Brain microvascular endothelial cell (primary cell): Measurements from ENCODE around the gene VDAC2.
A peak's percentile ranks its signal among the peaks of the same experiment; 100 is the strongest.
"Not testable (repeated sequence)": the region's sequence is repeated elsewhere in the genome, so short reads cannot be mapped to it uniquely, and the experiment has no call there.

ENCODE experiments used
- DNase-seq: peaks from one replicate; pipeline ENCODE4 v3.0.0-alpha.2; 2020
- H3K27ac ChIP-seq: fragments of 250-450 bp; sonication (Bioruptor Pico); 2 replicates; pipeline ENCODE4 v1.5.1; 2020; ENCODE audit warnings: mild to moderate bottlenecking, moderate library complexity
- H3K27me3 ChIP-seq: fragments of 250-450 bp; sonication (Bioruptor Pico); replicated peaks from 2 replicates; pipeline ENCODE4 v1.5.1; 2020; ENCODE audit warnings: mild to moderate bottlenecking
- H3K36me3 ChIP-seq: fragments of 250-450 bp; sonication (Bioruptor Pico); replicated peaks from 2 replicates; pipeline ENCODE4 v1.5.1; 2020; ENCODE audit warnings: mild to moderate bottlenecking
- H3K4me3 ChIP-seq: 2 replicates; pipeline ENCODE4 v1.5.1; 2011; ENCODE audit warnings: low read depth, mild to moderate bottlenecking, control low read depth, low read length, moderate library complexity
- in situ Hi-C: cut with HindIII; loops from 2 replicates; pipeline ENCODE4 v1.10.0; 2017; ENCODE audit warnings: low sequenced_read_pairs, low pct_ligation_motif_present
- TF ChIP-seq, protein P1 (sequence below): IDR thresholded peaks from 2 replicates; pipeline ENCODE4 v1.5.1; 2011; ENCODE audit warnings: low read depth, mild to moderate bottlenecking, moderate library complexity, low read length, control low read depth, inconsistent platforms; ENCODE audit errors: missing control alignments

The VDAC2 gene

DNA sequence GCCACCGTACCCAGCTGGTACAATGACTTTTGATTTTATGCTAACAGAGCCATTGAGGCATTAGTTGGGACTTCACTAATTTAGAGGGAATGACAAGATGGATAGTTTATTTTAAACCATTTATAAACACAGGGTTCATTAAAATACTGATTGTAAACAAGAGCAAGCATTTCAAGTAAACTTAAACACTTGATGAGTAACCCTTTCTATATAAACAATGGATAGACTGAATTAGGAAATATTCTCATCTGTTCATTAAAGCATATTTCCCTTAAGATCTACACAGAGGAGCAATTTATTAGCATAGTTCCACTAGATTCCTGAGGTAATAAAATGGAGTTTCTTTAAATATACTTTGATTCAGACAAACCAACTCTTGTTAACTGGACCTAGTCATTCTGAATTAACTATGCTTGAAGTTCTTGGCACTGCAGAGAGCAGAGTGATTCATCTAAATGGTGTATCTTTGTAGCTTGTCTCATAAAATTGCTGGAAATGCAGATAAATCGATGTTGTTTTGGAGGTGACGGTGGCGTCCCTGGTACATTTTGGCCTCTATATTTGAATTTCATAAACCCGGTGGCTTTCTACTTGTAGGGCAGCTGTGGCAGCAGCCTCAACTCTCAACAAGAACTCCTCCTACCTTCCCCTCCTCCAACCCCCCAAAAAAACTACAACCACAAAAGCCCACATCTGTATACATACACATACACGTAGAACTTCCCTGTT is 15.4 kb upstream of the VDAC2 start:
- Histone ChIP-seq H3K36me3 (no peaks in the 10 kb centered on the region), H3K4me3 (no peak overlapping the region), H3K27ac (no peak overlapping the region), H3K27me3 (no peaks in the 10 kb centered on the region)
- DNase-seq, result no peak
- in situ Hi-C loops, result no loop called here
- TF ChIP-seq, protein P1, sequence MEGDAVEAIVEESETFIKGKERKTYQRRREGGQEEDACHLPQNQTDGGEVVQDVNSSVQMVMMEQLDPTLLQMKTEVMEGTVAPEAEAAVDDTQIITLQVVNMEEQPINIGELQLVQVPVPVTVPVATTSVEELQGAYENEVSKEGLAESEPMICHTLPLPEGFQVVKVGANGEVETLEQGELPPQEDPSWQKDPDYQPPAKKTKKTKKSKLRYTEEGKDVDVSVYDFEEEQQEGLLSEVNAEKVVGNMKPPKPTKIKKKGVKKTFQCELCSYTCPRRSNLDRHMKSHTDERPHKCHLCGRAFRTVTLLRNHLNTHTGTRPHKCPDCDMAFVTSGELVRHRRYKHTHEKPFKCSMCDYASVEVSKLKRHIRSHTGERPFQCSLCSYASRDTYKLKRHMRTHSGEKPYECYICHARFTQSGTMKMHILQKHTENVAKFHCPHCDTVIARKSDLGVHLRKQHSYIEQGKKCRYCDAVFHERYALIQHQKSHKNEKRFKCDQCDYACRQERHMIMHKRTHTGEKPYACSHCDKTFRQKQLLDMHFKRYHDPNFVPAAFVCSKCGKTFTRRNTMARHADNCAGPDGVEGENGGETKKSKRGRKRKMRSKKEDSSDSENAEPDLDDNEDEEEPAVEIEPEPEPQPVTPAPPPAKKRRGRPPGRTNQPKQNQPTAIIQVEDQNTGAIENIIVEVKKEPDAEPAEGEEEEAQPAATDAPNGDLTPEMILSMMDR, result no peak

DNA sequence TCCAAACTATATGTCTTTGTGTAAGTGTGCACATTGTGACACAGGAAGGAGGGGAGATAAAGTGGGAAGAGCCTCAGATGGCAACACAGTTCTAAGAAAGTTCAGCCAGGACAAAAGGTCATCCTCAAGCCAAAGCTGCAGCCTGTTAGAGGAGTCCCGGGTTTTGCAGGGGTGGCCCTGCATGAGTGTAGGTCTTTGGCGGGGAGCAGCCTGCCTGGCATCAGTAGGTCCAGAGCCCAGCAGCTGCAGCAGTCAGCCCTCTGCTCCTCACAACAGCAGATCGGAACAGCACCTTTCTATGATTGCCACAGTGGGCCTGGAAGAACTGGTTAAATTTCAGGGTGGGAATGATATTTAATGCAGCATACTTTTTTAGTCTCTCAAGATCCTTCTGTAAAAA is 13.5 kb upstream of the VDAC2 start:
- TF ChIP-seq, protein P1, result no peak
- in situ Hi-C loops, result no loop called here
- H3K36me3 ChIP-seq, result no peaks in the 10 kb centered on the region
- no peak overlapping the region for H3K27ac ChIP-seq
- H3K27me3 ChIP-seq, result no peaks in the 10 kb centered on the region
- DNase-seq, result no peak
- no peak overlapping the region for H3K4me3 ChIP-seq

DNA sequence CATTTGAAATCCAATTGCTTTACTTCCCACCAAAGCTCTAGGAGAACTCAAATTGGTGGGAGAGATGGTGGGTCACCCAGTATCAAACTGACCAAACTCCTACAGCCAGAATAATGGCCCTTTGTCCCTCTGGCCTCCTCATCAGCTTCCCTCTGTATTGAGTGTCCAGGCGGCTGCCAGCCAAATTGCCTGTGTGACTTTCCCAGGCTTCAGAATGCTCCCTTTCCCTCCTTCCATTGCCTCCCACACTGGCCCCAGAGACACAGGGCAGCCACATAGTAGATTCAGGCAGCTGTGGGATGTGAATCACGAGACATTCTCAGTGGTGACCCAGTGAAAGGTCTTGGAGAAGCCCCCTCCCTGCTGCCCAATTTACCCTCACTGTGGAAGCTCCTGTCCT is 12.7 kb upstream of the VDAC2 start:
- Histone ChIP-seq H3K27me3 (no peaks in the 10 kb centered on the region), H3K27ac (no peak overlapping the region), H3K36me3 (no peaks in the 10 kb centered on the region), H3K4me3 (no peak overlapping the region)
- DNase-seq, result no peak
- TF ChIP-seq, protein P1, result no peak
- in situ Hi-C loops, result no loop called here

DNA sequence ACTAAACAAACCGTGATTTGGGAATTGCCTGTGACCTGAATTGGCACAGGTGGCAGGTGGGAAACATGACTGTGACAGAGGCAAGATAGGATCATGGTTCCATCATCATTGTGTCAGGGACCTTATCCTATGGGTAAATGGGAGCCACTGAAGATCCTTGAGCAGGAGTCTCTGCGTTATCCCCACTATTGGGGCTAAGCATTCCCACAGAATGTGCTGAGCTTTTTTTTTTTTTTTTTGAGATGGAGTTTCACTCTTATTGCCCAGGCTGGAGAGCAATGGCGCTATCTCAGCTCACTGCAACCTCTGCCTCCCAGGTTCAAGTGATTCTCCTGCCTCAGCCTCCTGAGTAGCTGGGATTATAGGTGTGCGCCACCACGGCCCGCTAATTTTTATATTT is 10.6 kb upstream of the VDAC2 start:
- H3K4me3 ChIP-seq, DNase-seq, H3K27me3 ChIP-seq, H3K27ac ChIP-seq, in situ Hi-C loops, H3K36me3 ChIP-seq: not testable (repeated sequence)

GRCh38 chr10:75201793-75202307 is 8.7 kb upstream of the VDAC2 start:
- Histone ChIP-seq H3K36me3 (no peaks in the 10 kb centered on the region), H3K4me3 (no peak overlapping the region), H3K27ac (no peak overlapping the region), H3K27me3 (no peaks in the 10 kb centered on the region)
- no peak for DNase-seq
- TF ChIP-seq, protein P1, result no peak
- in situ Hi-C loops, result no loop called here

- Histone ChIP-seq H3K4me3 (no peak overlapping the region), H3K27me3 (no peaks in the 10 kb centered on the region), H3K36me3 (no peaks in the 10 kb centered on the region), H3K27ac (no peak overlapping the region)
- TF ChIP-seq, protein P1, result no peak
- in situ Hi-C loops, result no loop called here
- DNase-seq, result peak; percentile 24
Observed at GRCh38 chr10:75202321-75203045, 8.1 kb upstream of the VDAC2 start.

DNA sequence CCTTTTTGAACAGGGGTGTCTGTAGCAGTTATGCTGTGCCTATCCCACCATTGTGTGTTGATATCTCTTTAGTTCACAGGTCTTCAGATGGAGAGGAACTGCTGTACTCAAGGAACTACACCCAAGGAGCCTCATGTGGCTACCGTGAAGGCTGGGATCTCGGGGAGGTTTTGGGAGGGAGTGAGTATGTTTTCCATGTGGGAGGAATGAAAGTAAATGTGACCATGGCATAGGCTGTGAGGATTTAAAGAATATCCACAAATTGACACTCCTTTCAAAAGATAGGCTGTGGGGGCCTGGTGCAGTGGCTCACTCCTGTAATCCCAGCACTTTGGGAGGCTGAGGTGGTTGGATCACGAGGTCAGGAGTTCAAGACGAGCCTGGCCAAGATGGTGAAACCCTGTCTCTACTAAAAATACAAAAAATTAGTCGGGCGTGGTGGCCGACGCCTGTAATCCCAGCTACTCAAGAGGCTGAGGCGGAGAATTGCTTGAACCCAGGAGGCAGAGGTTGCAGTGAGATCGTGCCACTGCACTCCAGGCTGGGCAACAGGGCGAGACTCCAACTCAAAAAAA is 7.5 kb upstream of the VDAC2 start:
- H3K27ac ChIP-seq, H3K36me3 ChIP-seq, H3K4me3 ChIP-seq, in situ Hi-C loops, H3K27me3 ChIP-seq, DNase-seq: not testable (repeated sequence)
